HepG2 (cell line): Measurements from ENCODE around the gene SEPTIN10. TPM values are rescaled to one million over a fixed set of nuclear protein-coding genes. Genes with fewer than 3 reads are reported as not detected.

Experiments
- AGO1 ChIP-seq: fragments of 200-400 bp; formaldehyde crosslinking; IDR thresholded peaks from 2 replicates; pipeline ENCODE4 v1.6.1; 2017; ENCODE audit warnings: mild to moderate bottlenecking, low read depth, low read length, moderate library complexity; ENCODE audit not compliant: poor library complexity, severe bottlenecking
- ATF2 ChIP-seq: sonication (generic); formaldehyde crosslinking; IDR thresholded peaks from 2 replicates; pipeline ENCODE4 v1.4.0; 2020; ENCODE audit warnings: missing genetic modification reagents
- BCL6 ChIP-seq: IDR thresholded peaks from 2 replicates; pipeline ENCODE4 v1.6.1; 2016; ENCODE audit warnings: missing genetic modification reagents, missing compliant biosample characterization
- FIP1L1 ChIP-seq: fragments of 200-400 bp; formaldehyde crosslinking; IDR thresholded peaks from 2 replicates; pipeline ENCODE4 v1.6.1; 2018; ENCODE audit warnings: low read depth, mild to moderate bottlenecking, low read length, moderate library complexity, borderline replicate concordance; ENCODE audit not compliant: insufficient read depth
- HNRNPH1 ChIP-seq: fragments of 200-400 bp; formaldehyde crosslinking; optimal IDR thresholded peaks from 2 replicates; pipeline ENCODE3; 2017; ENCODE audit warnings: mild to moderate bottlenecking, low read depth, low read length
- JUN ChIP-seq: sonication (generic); formaldehyde crosslinking; IDR thresholded peaks from 2 replicates; pipeline ENCODE4 v1.4.0; 2020; ENCODE audit warnings: mild to moderate bottlenecking, missing genetic modification reagents
- MAZ ChIP-seq, 2 experiments: sonication (generic) in 1 of 2; formaldehyde crosslinking in 1 of 2; IDR thresholded peaks; 2 replicates each; pipeline versions ENCODE4 v1.5.0 to v1.6.1; 2012 to 2020; ENCODE audit warnings: low read depth in 2 of 2, mild to moderate bottlenecking in 2 of 2, borderline replicate concordance in 1 of 2, improper control_type of control experiment in 1 of 2, low read length in 1 of 2, missing genetic modification reagents in 1 of 2, moderate library complexity in 1 of 2
- NR2F1 ChIP-seq, 2 experiments: fragments of 450-650 bp in 1 of 2; formaldehyde crosslinking in 1 of 2; IDR thresholded peaks; 2 replicates each; pipeline versions ENCODE4 v1.5.0 to v1.6.1; 2016 to 2020; ENCODE audit warnings: mild to moderate bottlenecking in 1 of 2, missing compliant biosample characterization in 1 of 2, missing genetic modification reagents in 1 of 2, moderate library complexity in 1 of 2
- STAT5B ChIP-seq: sonication (generic); formaldehyde crosslinking; IDR thresholded peaks from 2 replicates; pipeline ENCODE4 v1.4.0; 2020; ENCODE audit warnings: missing genetic modification reagents
- TOPORS ChIP-seq: sonication (generic); formaldehyde crosslinking; IDR thresholded peaks from 2 replicates; pipeline ENCODE4 v1.8.0; 2023; ENCODE audit warnings: mild to moderate bottlenecking, missing genetic modification reagents
- WIZ ChIP-seq: sonication (generic); formaldehyde crosslinking; IDR thresholded peaks from 2 replicates; pipeline ENCODE4 v1.5.1; 2020; ENCODE audit warnings: mild to moderate bottlenecking, missing genetic modification reagents
- ZC3H13 ChIP-seq: sonication (generic); formaldehyde crosslinking; IDR thresholded peaks from 2 replicates; pipeline ENCODE4 v1.8.1; 2023; ENCODE audit warnings: mild to moderate bottlenecking, missing genetic modification reagents, moderate library complexity
- ZMYM3 ChIP-seq: sonication (generic); formaldehyde crosslinking; IDR thresholded peaks from 2 replicates; pipeline ENCODE4 v1.5.1; 2020; ENCODE audit warnings: mild to moderate bottlenecking, missing genetic modification reagents
- ZNF501 ChIP-seq: sonication (generic); formaldehyde crosslinking; IDR thresholded peaks from 2 replicates; pipeline ENCODE4 v1.5.1; 2020; ENCODE audit warnings: mild to moderate bottlenecking, moderate library complexity, missing genetic modification reagents
- ZNF556 ChIP-seq: sonication (generic); formaldehyde crosslinking; IDR thresholded peaks from 2 replicates; pipeline ENCODE4 v1.4.0; 2020; ENCODE audit warnings: mild to moderate bottlenecking, missing genetic modification reagents, borderline replicate concordance
- ZNF75D ChIP-seq: sonication (generic); formaldehyde crosslinking; IDR thresholded peaks from 2 replicates; pipeline ENCODE4 v1.8.1; 2023; ENCODE audit warnings: missing genetic modification reagents, mild to moderate bottlenecking, borderline replicate concordance
- ZNF773 ChIP-seq: sonication (generic); formaldehyde crosslinking; IDR thresholded peaks from 2 replicates; pipeline ENCODE4 v1.4.0; 2020; ENCODE audit warnings: missing genetic modification reagents, borderline replicate concordance
- ZSCAN29 ChIP-seq: sonication (generic); formaldehyde crosslinking; conservative IDR thresholded peaks from 2 replicates; pipeline ENCODE4 v1.4.0; 2020; ENCODE audit warnings: mild to moderate bottlenecking, missing genetic modification reagents
- polyA plus RNA-seq, 8 experiments: library from polyadenylated mRNA; depleted of rRNA in 3 of 8; stranded (reverse) in 7 of 8; unstranded in 1 of 8; fragments of >200 nt; fragmentation: Illumina TruSeq in 4 of 8; extraction: Trizol in 4 of 8; gene quantifications; 2 replicates each; pipeline versions ENCODE4 v1.2.1 to v1.2.3, GENCODE V29; 2011 to 2016; ENCODE audit warnings: low read depth in 4 of 8, missing spikeins in 1 of 8, mixed read lengths in 1 of 8; ENCODE audit not compliant: insufficient read depth in 1 of 8
- total RNA-seq, 5 experiments: library from RNA; depleted of rRNA; stranded (reverse); fragments of >200 nt; fragmentation: Illumina TruSeq; extraction: Trizol; gene quantifications; 2 replicates each; pipeline ENCODE4 v1.2.3, GENCODE V29; 2016; ENCODE audit warnings: low read depth in 1 of 5
- TF ChIP-seq, protein P1 (sequence below): sonication (generic); formaldehyde crosslinking; conservative IDR thresholded peaks from 2 replicates; pipeline ENCODE4 v1.8.1; 2023; ENCODE audit warnings: missing genetic modification reagents
- TF ChIP-seq, protein P2 (sequence below): sonication (generic); formaldehyde crosslinking; IDR thresholded peaks from 2 replicates; pipeline ENCODE4 v1.4.0; 2020; ENCODE audit warnings: mild to moderate bottlenecking, missing genetic modification reagents

Gene SEPTIN10
- total and polyA plus RNA-seq, 2 of the 13 experiments (the other 11 are each of a cell fraction or from before 2014, with no cell fraction given) = 45.8 to 67.5 TPM

GRCh38 chr2:109613922-109614714 lies at the start of gene SEPTIN10, which contains the start of gene SOWAHC (continued):
- TF ChIP-seq FIP1L1 = no peak
- no peak; the same call in 1 of the 2 replicates for TF ChIP-seq WIZ (CRISPR knock-in tag)
- TF ChIP-seq ZNF501 (CRISPR knock-in tag) = peak; percentile 92; the same call in 1 of the 2 replicates
- TF ChIP-seq MAZ (IDR thresholded peaks at IDR 0.05; ENCODE audit: borderline replicate concordance, low read depth, low read length) = peak; percentile 88
- peak; percentile 95 for TF ChIP-seq MAZ (CRISPR knock-in tag; IDR thresholded peaks at IDR 0.05; ENCODE audit: low read depth)
- TF ChIP-seq TOPORS = peak; percentile 82; the same call in 1 of the 2 replicates
- peak; percentile 80 for TF ChIP-seq BCL6 (CRISPR knock-in tag)
- no peak; the same call in 1 of the 2 replicates for TF ChIP-seq ZC3H13 (CRISPR knock-in tag)
- TF ChIP-seq ATF2 = peak; percentile 88
- TF ChIP-seq ZSCAN29 = peak; percentile 79; the same call in 1 of the 2 replicates
- no peak for TF ChIP-seq ZNF75D (CRISPR knock-in tag)
- no peak; the same call in 1 of the 2 replicates for TF ChIP-seq ZNF773 (CRISPR knock-in tag)
- TF ChIP-seq, protein P1, sequence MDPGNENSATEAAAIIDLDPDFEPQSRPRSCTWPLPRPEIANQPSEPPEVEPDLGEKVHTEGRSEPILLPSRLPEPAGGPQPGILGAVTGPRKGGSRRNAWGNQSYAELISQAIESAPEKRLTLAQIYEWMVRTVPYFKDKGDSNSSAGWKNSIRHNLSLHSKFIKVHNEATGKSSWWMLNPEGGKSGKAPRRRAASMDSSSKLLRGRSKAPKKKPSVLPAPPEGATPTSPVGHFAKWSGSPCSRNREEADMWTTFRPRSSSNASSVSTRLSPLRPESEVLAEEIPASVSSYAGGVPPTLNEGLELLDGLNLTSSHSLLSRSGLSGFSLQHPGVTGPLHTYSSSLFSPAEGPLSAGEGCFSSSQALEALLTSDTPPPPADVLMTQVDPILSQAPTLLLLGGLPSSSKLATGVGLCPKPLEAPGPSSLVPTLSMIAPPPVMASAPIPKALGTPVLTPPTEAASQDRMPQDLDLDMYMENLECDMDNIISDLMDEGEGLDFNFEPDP = peak; percentile 97; the same call in 1 of the 2 replicates
- TF ChIP-seq JUN (CRISPR knock-in tag) = 0 out of 2 replicates have a peak, but pooled peaks have one; percentile 65
- TF ChIP-seq, protein P2, sequence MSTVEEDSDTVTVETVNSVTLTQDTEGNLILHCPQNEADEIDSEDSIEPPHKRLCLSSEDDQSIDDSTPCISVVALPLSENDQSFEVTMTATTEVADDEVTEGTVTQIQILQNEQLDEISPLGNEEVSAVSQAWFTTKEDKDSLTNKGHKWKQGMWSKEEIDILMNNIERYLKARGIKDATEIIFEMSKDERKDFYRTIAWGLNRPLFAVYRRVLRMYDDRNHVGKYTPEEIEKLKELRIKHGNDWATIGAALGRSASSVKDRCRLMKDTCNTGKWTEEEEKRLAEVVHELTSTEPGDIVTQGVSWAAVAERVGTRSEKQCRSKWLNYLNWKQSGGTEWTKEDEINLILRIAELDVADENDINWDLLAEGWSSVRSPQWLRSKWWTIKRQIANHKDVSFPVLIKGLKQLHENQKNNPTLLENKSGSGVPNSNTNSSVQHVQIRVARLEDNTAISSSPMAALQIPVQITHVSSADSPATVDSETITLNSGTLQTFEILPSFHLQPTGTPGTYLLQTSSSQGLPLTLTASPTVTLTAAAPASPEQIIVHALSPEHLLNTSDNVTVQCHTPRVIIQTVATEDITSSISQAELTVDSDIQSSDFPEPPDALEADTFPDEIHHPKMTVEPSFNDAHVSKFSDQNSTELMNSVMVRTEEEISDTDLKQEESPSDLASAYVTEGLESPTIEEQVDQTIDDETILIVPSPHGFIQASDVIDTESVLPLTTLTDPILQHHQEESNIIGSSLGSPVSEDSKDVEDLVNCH (CRISPR knock-in tag) = peak; percentile 69; the same call in 1 of the 2 replicates
- peak; percentile 70 for TF ChIP-seq AGO1
- TF ChIP-seq ZMYM3 (CRISPR knock-in tag) = peak; percentile 65; the same call in 1 of the 2 replicates
- TF ChIP-seq HNRNPH1 = no peak
- no peak for TF ChIP-seq STAT5B
- TF ChIP-seq NR2F1 (CRISPR knock-in tag; IDR thresholded peaks at IDR 0.05) = no peak
- TF ChIP-seq ZNF556 = peak; percentile 80; the same call in 1 of the 2 replicates
